GM19452 (cell line): Measurements from ENCODE around the gene NFATC2IP.

Source experiments
- ATAC-seq: cut with Tn5 transposase; IDR thresholded peaks from one replicate; pipeline ENCODE4 v1.9.1; 2021; ENCODE audit not compliant: unreplicated experiment

The NFATC2IP gene

GRCh38 chr16:28950648-28951409, at the start of gene NFATC2IP:
Gene NFATC2IP, plus strand, starts transcription at chr16:28950937. Its CDS starts 75 bp downstream, at chr16:28951012.
- peak; percentile 88 for ATAC-seq

- no peak for ATAC-seq
Measured at GRCh38 chr16:28901862-28902261, 48.9 kb upstream of the NFATC2IP start.

GRCh38 chr16:28902909-28903308, 47.8 kb upstream of the NFATC2IP start:
- no peak for ATAC-seq

- ATAC-seq, result no peak
Measured at GRCh38 chr16:28903344-28904042, 47.2 kb upstream of the NFATC2IP start.

GRCh38 chr16:28904363-28904762, 46.4 kb upstream of the NFATC2IP start:
- ATAC-seq, result no peak

- no peak for ATAC-seq
Measured at GRCh38 chr16:28904828-28905227, 45.9 kb upstream of the NFATC2IP start.

GRCh38 chr16:28905229-28905754, 45.4 kb upstream of the NFATC2IP start:
- ATAC-seq, result no peak

GRCh38 chr16:28905800-28906372, 44.9 kb upstream of the NFATC2IP start:
- no peak for ATAC-seq

GRCh38 chr16:28910086-28911031, 40.4 kb upstream of the NFATC2IP start:
- ATAC-seq, result no peak

- ATAC-seq, result no peak
Measured at GRCh38 chr16:28912558-28912957, 38.2 kb upstream of the NFATC2IP start.

GRCh38 chr16:28913946-28914724, 36.6 kb upstream of the NFATC2IP start:
- no peak for ATAC-seq

GRCh38 chr16:28915181-28915580, 35.6 kb upstream of the NFATC2IP start:
- no peak for ATAC-seq

GRCh38 chr16:28917095-28917494, 33.6 kb upstream of the NFATC2IP start:
- ATAC-seq, result no peak

GRCh38 chr16:28918698-28919097, 32.0 kb upstream of the NFATC2IP start:
- ATAC-seq, result no peak

GRCh38 chr16:28923231-28923587, 27.5 kb upstream of the NFATC2IP start:
- ATAC-seq, result no peak

- ATAC-seq, result peak; percentile 52
Measured at GRCh38 chr16:28923652-28924398, 26.9 kb upstream of the NFATC2IP start.

GRCh38 chr16:28924399-28924761, 26.4 kb upstream of the NFATC2IP start:
- ATAC-seq, result no peak

GRCh38 chr16:28924762-28925385, 25.9 kb upstream of the NFATC2IP start, which contains the start of gene RABEP2:
Gene RABEP2, minus strand, starts transcription at chr16:28925238. Its CDS starts 75 bp downstream, at chr16:28925163.
- ATAC-seq, result peak; percentile 61
